ENCODE results near the gene PTCD2. TPM values are rescaled to one million over a fixed set of nuclear protein-coding genes. Genes with fewer than 3 reads are reported as not detected.
A peak's percentile ranks its signal among the peaks of the same experiment; 100 is the strongest.

Gene PTCD2
- total RNA-seq: 1 to 10 TPM; 4.4 to 7.8 TPM

GRCh38 chr5:72319976-72320752 is at the start of gene PTCD2, which contains the start of gene MRPS27:
TSS of gene PTCD2 (plus strand) at chr5:72320373. CDS start at chr5:72320383, 10 bp downstream.
TSS of gene MRPS27 (minus strand) at chr5:72320240. CDS start at chr5:72320221, 19 bp downstream.
- TF ChIP-seq CTCF (IDR thresholded peaks at IDR 0.05): no peak
- peak within 1 kb of the TSS; percentile 68 to 80 for H3K9ac ChIP-seq (ENCODE audit: low read depth in 2 of 2, low read length in 2 of 2)
- no peaks in the 10 kb centered on the region for H3K27me3 ChIP-seq
- peak within 1 kb of the TSS; percentile 56 for H3K27ac ChIP-seq
- peaks cover 5% of the 10 kb centered on the region for H3K4me1 ChIP-seq
- intact Hi-C loops (cut with DNase I): no loop called here
- no peaks in the 10 kb centered on the region for H3K36me3 ChIP-seq
- H3K9me3 ChIP-seq: no peaks in the 10 kb centered on the region
- H3K4me3 ChIP-seq: peak within 1 kb of the TSS; percentile 73
- peak; percentile 97 for DNase-seq

GRCh38 chr5:72271702-72272101 is 48.5 kb upstream of the PTCD2 start:
- TF ChIP-seq CTCF (IDR thresholded peaks at IDR 0.05): no peak
- Histone ChIP-seq H3K36me3 (no peaks in the 10 kb centered on the region), H3K27ac (no peak overlapping the region), H3K4me3 (no peak overlapping the region), H3K4me1 (no peaks in the 10 kb centered on the region), H3K9me3 (no peaks in the 10 kb centered on the region), H3K9ac (ENCODE audit: low read depth in 2 of 2, low read length in 2 of 2) (no peak overlapping the region), H3K27me3 (no peaks in the 10 kb centered on the region)
- intact Hi-C loops (cut with DNase I): no loop called here
- no peak for DNase-seq

- no peaks in the 10 kb centered on the region for H3K36me3 ChIP-seq
- H3K9me3 ChIP-seq: no peaks in the 10 kb centered on the region
- H3K4me3 ChIP-seq: no peak overlapping the region
- DNase-seq: no peak
- intact Hi-C loops (cut with DNase I): no loop called here
- TF ChIP-seq CTCF (IDR thresholded peaks at IDR 0.05): no peak
- H3K9ac ChIP-seq (ENCODE audit: low read depth in 2 of 2, low read length in 2 of 2): no peak overlapping the region
- no peaks in the 10 kb centered on the region for H3K27me3 ChIP-seq
- no peaks in the 10 kb centered on the region for H3K4me1 ChIP-seq
- H3K27ac ChIP-seq: no peak overlapping the region
These were observed 47.8 kb upstream of the PTCD2 start for GRCh38 chr5:72272398-72272797.

GRCh38 chr5:72273547-72273946 is 46.6 kb upstream of the PTCD2 start:
- DNase-seq: no peak
- no peaks in the 10 kb centered on the region for H3K36me3 ChIP-seq
- no peak overlapping the region for H3K9ac ChIP-seq (ENCODE audit: low read depth in 2 of 2, low read length in 2 of 2)
- H3K4me1 ChIP-seq: no peaks in the 10 kb centered on the region
- no peaks in the 10 kb centered on the region for H3K27me3 ChIP-seq
- TF ChIP-seq CTCF (IDR thresholded peaks at IDR 0.05): no peak
- no peaks in the 10 kb centered on the region for H3K9me3 ChIP-seq
- H3K4me3 ChIP-seq: no peak overlapping the region
- H3K27ac ChIP-seq: no peak overlapping the region
- intact Hi-C loops (cut with DNase I): no loop called here

- no peak for TF ChIP-seq CTCF (IDR thresholded peaks at IDR 0.05)
- Histone ChIP-seq H3K27me3 (no peaks in the 10 kb centered on the region), H3K36me3 (no peaks in the 10 kb centered on the region), H3K4me3 (no peak overlapping the region), H3K27ac (no peak overlapping the region), H3K9ac (ENCODE audit: low read depth in 2 of 2, low read length in 2 of 2) (no peak overlapping the region), H3K4me1 (no peaks in the 10 kb centered on the region), H3K9me3 (no peaks in the 10 kb centered on the region)
- intact Hi-C loops (cut with DNase I): no loop called here
- no peak for DNase-seq
These were observed 43.9 kb upstream of the PTCD2 start for GRCh38 chr5:72276219-72276752.
